Muscle layer of duodenum (tissue), 2 donors: ENCODE results near the gene ZNF385C.
"Not testable (repeated sequence)": the region's sequence is repeated elsewhere in the genome, so short reads cannot be mapped to it uniquely, and the experiment has no call there.

ENCODE experiments used
- H3K27ac ChIP-seq: one replicate; pipeline ENCODE4 v1.7.0; 2013; ENCODE audit warnings: mild to moderate bottlenecking, low read length
- H3K27me3 ChIP-seq: one replicate; pipeline ENCODE4 v1.7.0; 2013; ENCODE audit warnings: low read depth, mild to moderate bottlenecking, control low read depth, low read length
- H3K36me3 ChIP-seq, 2 donors: one replicate each; pipeline ENCODE4 v1.7.0; 2013; ENCODE audit warnings: low read length in 2 of 2, control low read depth in 1 of 2, mild to moderate bottlenecking in 1 of 2; ENCODE audit not compliant: insufficient read depth in 2 of 2, control insufficient read depth in 1 of 2
- H3K4me1 ChIP-seq, 2 donors: one replicate each; pipeline ENCODE4 v1.7.0; 2013; ENCODE audit warnings: low read length in 2 of 2, mild to moderate bottlenecking in 2 of 2, control low read depth in 1 of 2, moderate library complexity in 1 of 2; ENCODE audit not compliant: insufficient read depth in 2 of 2, control insufficient read depth in 1 of 2
- H3K4me3 ChIP-seq, 2 donors: one replicate each; pipeline ENCODE4 v1.7.0; 2013; ENCODE audit warnings: low read length in 2 of 2, low read depth in 1 of 2, mild to moderate bottlenecking in 1 of 2
- H3K9me3 ChIP-seq, 2 donors: one replicate each; pipeline ENCODE4 v1.7.0; 2013; ENCODE audit warnings: low read length in 2 of 2, control low read depth in 1 of 2, mild to moderate bottlenecking in 1 of 2; ENCODE audit not compliant: control insufficient read depth in 1 of 2
- donor health status: healthy.

Gene ZNF385C

GRCh38 chr17:42010898-42011516, 87.3 kb downstream of the ZNF385C start:
- no peak overlapping the region for H3K27ac ChIP-seq
- no peaks in the 10 kb centered on the region for H3K36me3 ChIP-seq
- no peaks in the 10 kb centered on the region for H3K9me3 ChIP-seq
- H3K4me1 ChIP-seq: peaks cover 9 to 33% of the 10 kb centered on the region in 2 donors
- no peaks in the 10 kb centered on the region for H3K27me3 ChIP-seq
- H3K4me3 ChIP-seq: no peak overlapping the region

GRCh38 chr17:42010266-42010680, 88.0 kb downstream of the ZNF385C start:
- peaks cover 6 to 26% of the 10 kb centered on the region in 2 donors for H3K4me1 ChIP-seq
- H3K4me3 ChIP-seq, H3K27me3 ChIP-seq, H3K36me3 ChIP-seq, H3K9me3 ChIP-seq, H3K27ac ChIP-seq: not testable (repeated sequence)

- no peaks in the 10 kb centered on the region for H3K36me3 ChIP-seq
- H3K27ac ChIP-seq: no peak overlapping the region
- H3K9me3 ChIP-seq: no peaks in the 10 kb centered on the region
- peaks cover 6 to 18% of the 10 kb centered on the region in 2 donors for H3K4me1 ChIP-seq
- H3K4me3 ChIP-seq: no peak overlapping the region
- no peaks in the 10 kb centered on the region for H3K27me3 ChIP-seq
Measured at GRCh38 chr17:42009170-42009569, 89.1 kb downstream of the ZNF385C start.

- Histone ChIP-seq H3K27me3 (no peaks in the 10 kb centered on the region), H3K27ac (no peak overlapping the region), H3K4me3 (no peak overlapping the region), H3K4me1 (peaks cover 0 to 17% of the 10 kb centered on the region in 2 donors), H3K9me3 (no peaks in the 10 kb centered on the region), H3K36me3 (peaks cover 4 to 12% of the 10 kb centered on the region in 2 donors)
Measured at GRCh38 chr17:42005166-42005565, 93.1 kb downstream of the ZNF385C start.

GRCh38 chr17:42002792-42003301, 95.4 kb downstream of the ZNF385C start:
- no peaks in the 10 kb centered on the region for H3K27me3 ChIP-seq
- H3K4me3 ChIP-seq: peak overlapping the region in 1 of 2 donors; percentile 31
- H3K36me3 ChIP-seq: peaks cover 11 to 27% of the 10 kb centered on the region in 2 donors
- no peaks in the 10 kb centered on the region for H3K9me3 ChIP-seq
- H3K4me1 ChIP-seq: peaks cover 0 to 17% of the 10 kb centered on the region in 2 donors
- peak overlapping the region; percentile 27 for H3K27ac ChIP-seq

GRCh38 chr17:42002175-42002791, 96.0 kb downstream of the ZNF385C start:
- H3K36me3 ChIP-seq: peaks cover 11 to 33% of the 10 kb centered on the region in 2 donors
- H3K4me1 ChIP-seq: peaks cover 0 to 17% of the 10 kb centered on the region in 2 donors
- H3K27ac ChIP-seq: no peak overlapping the region
- H3K9me3 ChIP-seq: no peaks in the 10 kb centered on the region
- no peak overlapping the region for H3K4me3 ChIP-seq
- H3K27me3 ChIP-seq: no peaks in the 10 kb centered on the region

- H3K4me3 ChIP-seq: no peak overlapping the region
- H3K36me3 ChIP-seq: peaks cover 15 to 38% of the 10 kb centered on the region in 2 donors
- no peaks in the 10 kb centered on the region for H3K9me3 ChIP-seq
- no peaks in the 10 kb centered on the region for H3K27me3 ChIP-seq
- H3K27ac ChIP-seq: no peak overlapping the region
- peaks cover 0 to 17% of the 10 kb centered on the region in 2 donors for H3K4me1 ChIP-seq
Measured at GRCh38 chr17:42001729-42002128, 96.5 kb downstream of the ZNF385C start.

GRCh38 chr17:42000413-42001133, 97.7 kb downstream of the ZNF385C start:
- H3K4me3 ChIP-seq: no peak overlapping the region
- no peak overlapping the region for H3K27ac ChIP-seq
- no peaks in the 10 kb centered on the region for H3K9me3 ChIP-seq
- H3K36me3 ChIP-seq: peaks cover 25 to 50% of the 10 kb centered on the region in 2 donors
- H3K27me3 ChIP-seq: no peaks in the 10 kb centered on the region
- H3K4me1 ChIP-seq: peaks cover 0 to 17% of the 10 kb centered on the region in 2 donors

- Histone ChIP-seq H3K27ac (no peak overlapping the region), H3K4me1 (peaks cover 0 to 17% of the 10 kb centered on the region in 2 donors), H3K36me3 (peaks cover 37 to 65% of the 10 kb centered on the region in 2 donors), H3K27me3 (no peaks in the 10 kb centered on the region), H3K4me3 (no peak overlapping the region), H3K9me3 (no peaks in the 10 kb centered on the region)
Measured at GRCh38 chr17:41998497-41998896, 99.8 kb downstream of the ZNF385C start.

- H3K27ac ChIP-seq: no peak overlapping the region
- H3K36me3 ChIP-seq: peaks cover 39 to 80% of the 10 kb centered on the region in 2 donors
Measured at GRCh38 chr17:41996855-41997164, 101.5 kb downstream of the ZNF385C start.

GRCh38 chr17:41992576-41992975, 105.7 kb downstream of the ZNF385C start:
- Histone ChIP-seq H3K27ac (no peak overlapping the region), H3K9me3 (no peaks in the 10 kb centered on the region), H3K4me1 (no peaks in the 10 kb centered on the region), H3K4me3 (no peak overlapping the region), H3K36me3 (peaks cover 59 to 93% of the 10 kb centered on the region in 2 donors), H3K27me3 (no peaks in the 10 kb centered on the region)

More at GRCh38 chr17:41996855-41997164, 101.5 kb downstream of the ZNF385C start:
- H3K4me1 ChIP-seq: peaks cover 0 to 6% of the 10 kb centered on the region in 2 donors
- no peak overlapping the region for H3K4me3 ChIP-seq
- H3K27me3 ChIP-seq: no peaks in the 10 kb centered on the region
- no peaks in the 10 kb centered on the region for H3K9me3 ChIP-seq
